ENCODE results near the gene ARHGAP25. TPM values are rescaled to one million over a fixed set of nuclear protein-coding genes. Genes with fewer than 3 reads are reported as not detected.

ARHGAP25 gene
- total and polyA plus RNA-seq, 2 of the 4 experiments (the other 2 are of a cell fraction) = 0.29 to 0.36 TPM

DNA sequence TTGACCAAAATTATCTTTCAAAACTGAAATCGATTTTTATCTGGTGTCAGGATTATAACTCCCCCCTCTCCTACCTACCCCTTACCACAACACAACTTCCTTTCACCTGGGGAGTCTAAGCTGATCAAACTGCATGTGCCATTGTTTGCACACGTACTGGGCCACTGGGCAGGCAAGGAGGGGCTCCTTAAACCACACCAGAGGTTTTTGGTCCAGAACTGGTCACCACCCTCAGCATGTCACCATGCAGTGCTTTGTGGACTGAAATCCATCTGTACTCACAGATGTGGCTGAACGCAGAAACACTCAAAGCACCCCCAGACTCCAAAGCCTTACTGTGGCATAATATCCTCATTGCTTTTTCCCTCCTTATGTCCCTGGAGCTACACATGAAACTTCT is 13.9 kb upstream of the ARHGAP25 start:
- Histone ChIP-seq H3K79me1 (ENCODE audit: low read depth in 1 of 2, low read length in 2 of 2) (no peaks in the 10 kb centered on the region), H2BK5ac (ENCODE audit: low read depth, low read length, poor library complexity, severe bottlenecking) (no peak overlapping the region), H2BK120ac (ENCODE audit: low read depth, low read length) (no peak overlapping the region), H3K56ac (ENCODE audit: extremely low read depth, insufficient read depth, low read length) (no peak overlapping the region), H3K27me3 (ENCODE audit: control insufficient read depth, insufficient read depth, low read length) (no peaks in the 10 kb centered on the region; the same call in 1 of the 2 replicates), H4K91ac (ENCODE audit: insufficient read depth, low read depth, low read length) (no peak overlapping the region), H3K9me1 (ENCODE audit: insufficient read depth, low read length) (no peaks in the 10 kb centered on the region), H3K27ac (ENCODE audit: insufficient read depth, low read length) (no peak overlapping the region), H3K18ac (ENCODE audit: low read depth, low read length) (no peak overlapping the region), H3K36me3 (ENCODE audit: control insufficient read depth, insufficient read depth, low read length) (no peaks in the 10 kb centered on the region), H2AFZ (replicated peaks; ENCODE audit: low read length, poor library complexity) (no peak overlapping the region), H3K23ac (ENCODE audit: low read depth, low read length) (no peak overlapping the region), H4K20me1 (ENCODE audit: insufficient read depth, low read length) (no peaks in the 10 kb centered on the region), H4K8ac (ENCODE audit: low read depth in 2 of 2, low read length in 2 of 2) (no peak overlapping the region), H3K4ac (ENCODE audit: low read depth, low read length) (no peak overlapping the region), H2BK20ac (ENCODE audit: low read depth, low read length) (no peak overlapping the region), H2BK15ac (ENCODE audit: low read depth, low read length) (no peak overlapping the region), H3K4me3 (ENCODE audit: insufficient read depth, low read depth, low read length) (no peak overlapping the region), H3K4me1 (ENCODE audit: control insufficient read depth, insufficient read depth, low read length) (no peaks in the 10 kb centered on the region), H3K4me2 (ENCODE audit: low read depth, low read length) (no peak overlapping the region), H4K5ac (ENCODE audit: low read depth, low read length) (no peak overlapping the region), H3K14ac (replicated peaks; ENCODE audit: low read depth, low read length) (no peak overlapping the region), H2AK5ac (ENCODE audit: low read depth, low read length) (no peak overlapping the region), H3K9ac (ENCODE audit: low read depth, low read length) (no peak overlapping the region), H3K9me3 (ENCODE audit: control insufficient read depth, insufficient read depth, low read length) (no peaks in the 10 kb centered on the region), H2AK9ac (replicated peaks; ENCODE audit: low read depth, low read length, poor library complexity) (no peak overlapping the region)
- CTCF ChIA-PET = no interaction called here
- ATAC-seq (ENCODE audit: low read depth) (no peak), DNase-seq (no peak)
- POLR2A ChIA-PET (ENCODE audit: unreplicated experiment) = no interaction called here
- in situ Hi-C loops (cut with MboI; ENCODE audit: low sequenced_read_pairs) = no loop called here
- dilution Hi-C loops (cut with HindIII; ENCODE audit: low sequenced_read_pairs, unreplicated experiment) = no loop called here
- intact Hi-C loops (cut with micrococcal nuclease) = no loop called here
- no CpG with 5 or more reads among the region's 3 CpGs for WGBS, 2 experiments (ENCODE audit: extremely low coverage in 2 of 2, insufficient read length in 1 of 2)
- no peak for TF ChIP-seq SMC3 (IDR thresholded peaks at IDR 0.05; ENCODE audit: low read depth, low read length)
- no TSS peak for BruUV-seq (replicated peaks)
